Prostate gland (tissue), 2 donors: ENCODE data around the gene ZNF701. TPM values are rescaled to one million over a fixed set of nuclear protein-coding genes. Genes with fewer than 3 reads are reported as not detected.
A peak's percentile ranks its signal among the peaks of the same experiment; 100 is the strongest.
"Not testable (repeated sequence)": the region's sequence is repeated elsewhere in the genome, so short reads cannot be mapped to it uniquely, and the experiment has no call there.

Source experiments
- DNase-seq: peaks from one replicate; pipeline ENCODE4 v3.0.0-alpha.2; 2019; ENCODE audit warnings: low spot score
- H3K27ac ChIP-seq, 2 donors: fragments of 200-600 bp; sonication (generic); 2 replicates each; pipeline ENCODE4 v1.5.1; 2017 to 2019
- H3K27me3 ChIP-seq: fragments of 200-600 bp; sonication (generic); replicated peaks from 2 replicates; pipeline ENCODE4 v1.5.1; 2019; ENCODE audit not compliant: insufficient read depth
- H3K36me3 ChIP-seq, 2 donors: fragments of 200-600 bp; sonication (generic); 1 replicate in 1 of 2; 2 replicates in 1 of 2; pipeline versions ENCODE4 v1.5.1 to v1.8.1; 2017 to 2019
- H3K4me1 ChIP-seq: fragments of 200-600 bp; sonication (generic); replicated peaks from 2 replicates; pipeline ENCODE4 v1.5.1; 2019
- H3K4me3 ChIP-seq, 2 donors: fragments of 200-600 bp; sonication (generic); 2 replicates each; pipeline ENCODE4 v1.5.1; 2017 to 2019
- H3K9me3 ChIP-seq: fragments of 200-600 bp; sonication (generic); 2 replicates; pipeline ENCODE4 v1.5.1; 2017
- CTCF ChIP-seq, 4 experiments: fragments of 200-600 bp in 2 of 4; fragments of 450-650 bp in 2 of 4; sonication (generic) in 2 of 4; IDR thresholded peaks; 1 replicate in 3 of 4; 2 replicates in 1 of 4; pipeline ENCODE4 v1.5.1; 2016 to 2019; ENCODE audit warnings: antibody characterized with exemption in 4 of 4, mild to moderate bottlenecking in 2 of 4, moderate library complexity in 2 of 4
- POLR2A ChIP-seq: fragments of 450-650 bp; IDR thresholded peaks from one replicate; pipeline ENCODE4 v1.6.1; 2016; ENCODE audit warnings: antibody characterized with exemption, mild to moderate bottlenecking
- POLR2AphosphoS5 ChIP-seq: sonication (generic); formaldehyde crosslinking; IDR thresholded peaks from one replicate; pipeline ENCODE4 v1.6.1; 2017; ENCODE audit warnings: antibody characterized with exemption
- WGBS: methylation state at CpG from one replicate; pipeline ENCODE4 v1.1.5; 2018; 5-methylcytosine and 5-hydroxymethylcytosine counted together
- intact Hi-C: fragments of 100-400 bp; cut with DNase I; formaldehyde crosslinking; loops from one replicate; pipeline ENCODE4 v1.14.2; 2022
- total RNA-seq, 2 donors: library from RNA; depleted of rRNA; stranded (reverse); fragments of >200 nt; gene quantifications; one replicate each; pipeline ENCODE4 v1.1.0, GENCODE V29; 2016

The ZNF701 gene
- total RNA-seq, 2 donors from 2014 or later, result 15.4 to 22.1 TPM

GRCh38 chr19:52601974-52602366, 31.9 kb downstream of the ZNF701 start:
- H3K27me3 ChIP-seq, H3K4me1 ChIP-seq, DNase-seq, H3K9me3 ChIP-seq, H3K36me3 ChIP-seq: not testable (repeated sequence)
- peak overlapping the region; percentile 67 to 75 for H3K27ac ChIP-seq
- peak in 2 of 4 experiments; percentile 21 to 35 for TF ChIP-seq CTCF (IDR thresholded peaks at IDR 0.05)
- intact Hi-C loops, result loop anchor here (5.0 kb wide), 1 partner anchor 90 kb away; no protein-coding TSS in a partner anchor
- WGBS, result 48% methylated on average over 3 of the region's 3 CpGs
- H3K4me3 ChIP-seq, result peak overlapping the region; percentile 44 to 56

- H3K9me3 ChIP-seq, result no peaks in the 10 kb centered on the region
- DNase-seq, result no peak
- no peak for TF ChIP-seq POLR2A
- TF ChIP-seq CTCF (IDR thresholded peaks at IDR 0.05), result no peak
- TF ChIP-seq POLR2AphosphoS5, result no peak
- no peaks in the 10 kb centered on the region for H3K36me3 ChIP-seq
- H3K27me3 ChIP-seq, result no peaks in the 10 kb centered on the region
- whole genome bisulfite sequencing, result 85% methylated on average over 2 of the region's 2 CpGs
- no peaks in the 10 kb centered on the region for H3K4me1 ChIP-seq
- no peak overlapping the region for H3K27ac ChIP-seq
- H3K4me3 ChIP-seq, result no peak overlapping the region
- intact Hi-C loops, result loop anchor here (5.0 kb wide), 1 partner anchor 89 kb away; no protein-coding TSS in a partner anchor
Measured at GRCh38 chr19:52602941-52603340, 32.9 kb downstream of the ZNF701 start.

GRCh38 chr19:52603558-52604207, 33.6 kb downstream of the ZNF701 start:
- intact Hi-C loops, result loop anchor here (5.0 kb wide), 1 partner anchor 89 kb away; no protein-coding TSS in a partner anchor
- no peaks in the 10 kb centered on the region for H3K27me3 ChIP-seq
- no peak for TF ChIP-seq CTCF (IDR thresholded peaks at IDR 0.05)
- no peak for TF ChIP-seq POLR2A
- TF ChIP-seq POLR2AphosphoS5, result no peak
- DNase-seq, result no peak
- no peak overlapping the region for H3K4me3 ChIP-seq
- no peaks in the 10 kb centered on the region for H3K9me3 ChIP-seq
- 87% methylated on average over 14 of the region's 14 CpGs for WGBS
- no peaks in the 10 kb centered on the region for H3K36me3 ChIP-seq
- no peaks in the 10 kb centered on the region for H3K4me1 ChIP-seq
- H3K27ac ChIP-seq, result no peak overlapping the region

GRCh38 chr19:52613299-52613906, 43.3 kb downstream of the ZNF701 start:
- intact Hi-C loops, result no loop called here
- DNase-seq, result no peak
- no peaks in the 10 kb centered on the region for H3K9me3 ChIP-seq
- H3K27ac ChIP-seq, result no peak overlapping the region
- H3K4me1 ChIP-seq, result no peaks in the 10 kb centered on the region
- WGBS, result 97% methylated on average over 5 of the region's 5 CpGs
- TF ChIP-seq POLR2AphosphoS5 (no peak), POLR2A (no peak), CTCF (IDR thresholded peaks at IDR 0.05) (no peak)
- no peak overlapping the region for H3K4me3 ChIP-seq
- peaks cover 4 to 20% of the 10 kb centered on the region in 2 donors for H3K36me3 ChIP-seq
- no peaks in the 10 kb centered on the region for H3K27me3 ChIP-seq

- H3K4me3 ChIP-seq, result no peak overlapping the region
- peaks cover 0 to 12% of the 10 kb centered on the region in 2 donors for H3K36me3 ChIP-seq
- no peaks in the 10 kb centered on the region for H3K4me1 ChIP-seq
- DNase-seq, result no peak
- no peak for TF ChIP-seq CTCF (IDR thresholded peaks at IDR 0.05)
- TF ChIP-seq POLR2AphosphoS5, result no peak
- TF ChIP-seq POLR2A, result no peak
- H3K9me3 ChIP-seq, result no peaks in the 10 kb centered on the region
- H3K27ac ChIP-seq, result no peak overlapping the region
- H3K27me3 ChIP-seq, result no peaks in the 10 kb centered on the region
- intact Hi-C loops, result no loop called here
- WGBS, result 88% methylated on average over 3 of the region's 3 CpGs
Measured at GRCh38 chr19:52621376-52621775, 51.3 kb downstream of the ZNF701 start.
